ENCODE data around the gene B4GAT1.
"Not testable (repeated sequence)": the region's sequence is repeated elsewhere in the genome, so short reads cannot be mapped to it uniquely, and the experiment has no call there.

B4GAT1 gene

DNA sequence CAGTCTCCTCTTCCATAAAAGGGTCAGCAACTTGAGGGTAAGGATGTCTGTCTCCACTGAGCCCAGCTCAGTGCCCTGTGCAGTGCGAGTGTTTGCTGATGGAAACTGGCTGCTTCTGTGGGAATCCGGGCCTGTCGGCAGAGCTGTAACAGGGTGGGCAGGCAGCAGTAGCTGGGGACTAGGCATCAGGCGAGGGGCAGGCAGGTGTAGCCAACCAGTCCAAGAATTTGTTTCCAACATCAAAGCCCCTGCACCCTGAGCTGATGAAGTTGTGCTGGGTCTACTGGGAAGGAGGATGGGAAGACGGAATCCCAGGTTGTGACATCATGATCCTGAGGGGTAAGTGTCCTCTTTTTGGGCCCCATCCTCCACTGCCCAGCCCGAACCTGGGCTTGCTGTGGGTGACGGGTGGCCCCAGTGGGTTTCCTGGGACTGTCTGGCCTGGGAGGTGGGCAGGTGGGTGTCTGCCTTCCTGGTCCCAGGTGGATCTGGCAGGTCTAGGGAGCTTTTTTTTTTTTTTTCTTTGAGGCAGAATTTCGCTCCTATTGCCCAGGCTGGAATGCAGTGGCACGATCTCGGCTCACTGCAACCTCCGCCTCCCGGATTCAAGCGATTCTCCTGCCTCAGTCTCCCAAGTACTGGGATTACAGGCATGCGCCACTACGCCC, 13.1 kb upstream of the B4GAT1 start:
- H3K4me3 ChIP-seq (ENCODE audit: insufficient read length, low read depth) = no peak overlapping the region
- no peak for TF ChIP-seq SUZ12 (IDR thresholded peaks at IDR 0.05; ENCODE audit: extremely low read depth, insufficient read depth, insufficient read length)
- TF ChIP-seq ZNF274 (IDR thresholded peaks at IDR 0.05; ENCODE audit: low read depth, low read length) = no peak
- no peak for TF ChIP-seq YY1 (IDR thresholded peaks at IDR 0.05; ENCODE audit: insufficient read depth, insufficient read length)
- DNase-seq (ENCODE audit: low read depth, low spot score) = no peak
- no peaks in the 10 kb centered on the region for H3K27me3 ChIP-seq (ENCODE audit: insufficient read depth, insufficient read length)
- no peak overlapping the region for H3K9ac ChIP-seq (ENCODE audit: insufficient read length, low read depth)
- H3K36me3 ChIP-seq (ENCODE audit: insufficient read depth, insufficient read length, low read length) = peaks cover 39% of the 10 kb centered on the region
- H3K9me3 ChIP-seq (ENCODE audit: insufficient read depth, low read length) = no peaks in the 10 kb centered on the region
- peaks cover 9% of the 10 kb centered on the region for H3K4me1 ChIP-seq (ENCODE audit: insufficient read depth, insufficient read length)

DNA sequence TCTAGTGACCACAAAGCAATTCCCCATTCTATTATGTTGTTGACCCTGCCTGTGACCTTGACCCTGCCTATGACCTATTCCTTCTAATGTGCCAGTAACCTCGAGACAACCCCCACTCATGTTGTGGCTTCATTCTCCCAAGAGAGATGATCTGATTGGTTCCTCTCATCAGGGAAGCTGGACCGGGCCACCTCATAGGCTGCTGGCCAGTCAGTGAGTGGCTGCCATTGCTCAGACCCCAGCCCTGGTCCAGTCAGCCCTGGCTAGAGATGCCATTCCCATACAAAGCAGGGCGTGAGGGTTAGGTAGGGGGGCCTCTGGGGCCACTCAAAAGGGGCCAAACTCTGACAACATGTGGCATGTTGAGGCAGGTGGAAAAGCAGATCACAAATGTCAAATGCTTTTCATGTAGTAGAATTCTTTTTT, 12.2 kb upstream of the B4GAT1 start:
- Histone ChIP-seq H3K9me3 (ENCODE audit: insufficient read depth, low read length) (no peaks in the 10 kb centered on the region), H3K27me3 (ENCODE audit: insufficient read depth, insufficient read length) (no peaks in the 10 kb centered on the region), H3K36me3 (ENCODE audit: insufficient read depth, insufficient read length, low read length) (peaks cover 31% of the 10 kb centered on the region), H3K4me3 (ENCODE audit: insufficient read length, low read depth) (no peak overlapping the region), H3K4me1 (ENCODE audit: insufficient read depth, insufficient read length) (peaks cover 9% of the 10 kb centered on the region), H3K9ac (ENCODE audit: insufficient read length, low read depth) (no peak overlapping the region)
- DNase-seq (ENCODE audit: low read depth, low spot score) = no peak
- TF ChIP-seq SUZ12 (IDR thresholded peaks at IDR 0.05; ENCODE audit: extremely low read depth, insufficient read depth, insufficient read length) (no peak), ZNF274 (IDR thresholded peaks at IDR 0.05; ENCODE audit: low read depth, low read length) (no peak), YY1 (IDR thresholded peaks at IDR 0.05; ENCODE audit: insufficient read depth, insufficient read length) (no peak)

DNA sequence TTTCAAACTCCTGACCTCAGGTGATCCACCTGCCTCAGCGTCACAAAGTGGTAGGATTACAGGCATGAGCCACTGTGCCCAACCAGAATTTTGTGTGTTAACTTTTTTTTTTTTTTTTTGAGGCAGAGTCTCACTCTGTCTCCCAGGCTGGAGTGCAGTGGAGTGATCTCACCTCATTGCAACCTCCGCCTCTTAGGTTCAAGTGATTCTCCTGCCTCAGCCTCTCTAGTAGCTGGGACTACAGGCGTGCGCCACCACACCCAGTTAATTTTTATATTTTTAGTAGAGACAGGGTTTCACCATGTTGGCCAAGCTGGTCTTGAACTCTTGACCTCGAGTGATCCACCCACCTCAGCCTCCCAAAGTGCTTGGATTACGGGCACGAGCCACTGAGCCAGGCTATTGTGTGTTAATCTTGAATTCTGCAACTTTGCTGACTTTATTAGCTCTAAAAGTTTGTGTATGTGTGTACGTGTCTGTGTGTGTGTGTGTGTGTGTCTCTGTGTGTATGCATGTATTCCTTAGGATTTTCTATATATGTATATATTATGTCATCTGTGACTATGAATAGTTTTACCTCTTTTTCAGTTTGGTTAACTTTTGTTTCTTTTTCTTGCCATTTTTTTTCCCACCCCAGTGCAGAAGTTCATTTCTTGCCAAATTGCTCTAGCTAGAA, 3.3 kb upstream of the B4GAT1 start:
- not testable (repeated sequence) for H3K9me3 ChIP-seq (ENCODE audit: insufficient read depth, low read length); DNase-seq (ENCODE audit: low read depth, low spot score); H3K9ac ChIP-seq (ENCODE audit: insufficient read length, low read depth); H3K4me3 ChIP-seq (ENCODE audit: insufficient read length, low read depth)
- H3K4me1 ChIP-seq (ENCODE audit: insufficient read depth, insufficient read length) = peaks cover 14% of the 10 kb centered on the region
- peaks cover 15% of the 10 kb centered on the region for H3K27me3 ChIP-seq (ENCODE audit: insufficient read depth, insufficient read length)
- peaks cover 14% of the 10 kb centered on the region for H3K36me3 ChIP-seq (ENCODE audit: insufficient read depth, insufficient read length, low read length)

DNA sequence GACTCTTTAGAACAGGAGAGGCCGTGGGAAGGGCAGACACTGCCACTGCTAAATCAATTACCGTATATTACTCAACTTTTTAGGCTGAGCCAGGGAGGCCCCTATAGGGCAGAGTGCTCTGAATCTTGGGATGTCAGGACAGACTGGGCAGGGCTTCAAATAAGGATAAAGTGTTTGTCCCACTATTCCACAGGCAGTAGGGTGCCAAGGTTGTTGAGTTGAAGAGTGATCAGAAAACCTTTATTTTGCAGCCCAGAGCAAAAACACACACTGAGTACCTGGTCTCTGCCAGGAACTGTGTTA, 1.6 kb upstream of the B4GAT1 start:
- Histone ChIP-seq H3K9me3 (ENCODE audit: insufficient read depth, low read length) (no peaks in the 10 kb centered on the region), H3K27me3 (ENCODE audit: insufficient read depth, insufficient read length) (peaks cover 15% of the 10 kb centered on the region), H3K4me3 (ENCODE audit: insufficient read length, low read depth) (no peak overlapping the region), H3K36me3 (ENCODE audit: insufficient read depth, insufficient read length, low read length) (peaks cover 8% of the 10 kb centered on the region), H3K4me1 (ENCODE audit: insufficient read depth, insufficient read length) (peaks cover 14% of the 10 kb centered on the region), H3K9ac (ENCODE audit: insufficient read length, low read depth) (peak overlapping the region; percentile 33)
- no peak for DNase-seq (ENCODE audit: low read depth, low spot score)
- TF ChIP-seq SUZ12 (IDR thresholded peaks at IDR 0.05; ENCODE audit: extremely low read depth, insufficient read depth, insufficient read length) (no peak), ZNF274 (IDR thresholded peaks at IDR 0.05; ENCODE audit: low read depth, low read length) (no peak), YY1 (IDR thresholded peaks at IDR 0.05; ENCODE audit: insufficient read depth, insufficient read length) (no peak)

DNA sequence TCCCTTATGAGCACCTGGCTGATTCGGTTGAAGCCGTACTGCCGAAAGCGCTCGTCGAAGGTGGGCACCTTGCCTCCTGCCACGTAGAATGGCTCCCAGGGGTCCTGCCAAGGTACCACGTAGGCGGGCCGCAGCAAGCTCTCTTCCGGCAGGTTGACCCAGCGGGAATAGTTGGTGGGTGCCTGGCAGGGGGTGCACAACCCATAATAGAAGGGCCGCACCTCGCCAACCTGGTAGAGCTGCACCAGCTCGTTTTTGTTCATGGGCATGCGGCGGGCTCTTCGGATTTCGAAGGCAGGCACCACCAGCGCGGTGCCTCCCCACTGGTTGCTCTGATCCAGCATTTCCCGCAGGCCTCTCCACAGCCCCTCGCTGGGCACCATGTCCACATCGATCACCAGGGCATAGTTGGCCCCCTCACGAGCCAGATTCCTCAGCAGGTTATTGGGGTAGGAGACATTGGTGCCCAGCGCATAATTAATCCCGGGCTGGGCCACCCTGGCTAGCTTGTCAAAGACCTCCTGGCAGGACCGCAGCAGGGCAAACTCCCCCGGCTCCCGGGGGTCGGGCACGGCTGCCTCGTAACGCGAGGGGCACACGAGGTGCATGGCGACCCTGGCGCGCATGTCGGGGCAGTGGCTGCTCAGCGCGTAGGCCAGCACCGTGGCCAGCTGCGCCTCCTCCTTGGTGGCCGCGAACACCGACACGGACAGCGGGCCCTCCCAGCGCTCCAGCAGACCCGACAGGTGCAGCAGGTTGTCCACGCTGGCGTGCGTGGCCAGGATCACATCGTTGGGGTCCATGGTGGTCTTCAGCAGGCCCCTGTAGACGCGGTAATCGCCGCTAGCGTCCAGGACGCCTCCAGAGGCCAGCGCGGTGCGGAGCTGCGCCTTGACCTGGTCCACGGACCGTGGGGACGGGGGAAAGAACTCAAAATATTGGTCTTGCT, 679 bp downstream of the B4GAT1 start:
- H3K36me3 ChIP-seq (ENCODE audit: insufficient read depth, insufficient read length, low read length) = peaks cover 20% of the 10 kb centered on the region
- no peak for DNase-seq (ENCODE audit: low read depth, low spot score)
- peaks cover 14% of the 10 kb centered on the region for H3K4me1 ChIP-seq (ENCODE audit: insufficient read depth, insufficient read length)
- H3K27me3 ChIP-seq (ENCODE audit: insufficient read depth, insufficient read length) = peaks cover 15% of the 10 kb centered on the region
- H3K4me3 ChIP-seq (ENCODE audit: insufficient read length, low read depth) = peak overlapping the region; percentile 91
- no peak for TF ChIP-seq YY1 (IDR thresholded peaks at IDR 0.05; ENCODE audit: insufficient read depth, insufficient read length)
- TF ChIP-seq SUZ12 (IDR thresholded peaks at IDR 0.05; ENCODE audit: extremely low read depth, insufficient read depth, insufficient read length) = peak; percentile 49
- no peak for TF ChIP-seq ZNF274 (IDR thresholded peaks at IDR 0.05; ENCODE audit: low read depth, low read length)
- peak overlapping the region; percentile 99 for H3K9ac ChIP-seq (ENCODE audit: insufficient read length, low read depth)
- no peaks in the 10 kb centered on the region for H3K9me3 ChIP-seq (ENCODE audit: insufficient read depth, low read length)

DNA sequence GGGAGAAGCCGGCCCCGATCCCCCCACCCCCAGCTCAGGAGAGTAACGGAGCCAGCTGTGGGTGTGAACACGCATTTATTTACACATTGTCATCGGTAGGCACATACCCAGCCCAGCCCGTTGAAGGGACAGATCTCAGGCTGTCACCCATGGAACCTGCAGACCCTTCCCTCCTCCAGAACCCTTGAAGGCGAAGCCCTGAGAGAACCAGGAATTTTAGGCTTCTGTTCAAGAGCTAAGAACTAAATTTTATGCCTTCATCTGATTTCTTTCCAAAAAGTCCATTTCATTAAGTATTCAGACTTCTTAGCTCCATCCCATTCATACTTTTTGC, 2.1 kb downstream of the B4GAT1 start:
- no peak for DNase-seq (ENCODE audit: low read depth, low spot score)
- Histone ChIP-seq H3K4me1 (ENCODE audit: insufficient read depth, insufficient read length) (peaks cover 14% of the 10 kb centered on the region), H3K36me3 (ENCODE audit: insufficient read depth, insufficient read length, low read length) (peaks cover 33% of the 10 kb centered on the region), H3K27me3 (ENCODE audit: insufficient read depth, insufficient read length) (peaks cover 15% of the 10 kb centered on the region), H3K9ac (ENCODE audit: insufficient read length, low read depth) (peak overlapping the region; percentile 95), H3K4me3 (ENCODE audit: insufficient read length, low read depth) (peak overlapping the region; percentile 96), H3K9me3 (ENCODE audit: insufficient read depth, low read length) (no peaks in the 10 kb centered on the region)
- no peak for TF ChIP-seq YY1 (IDR thresholded peaks at IDR 0.05; ENCODE audit: insufficient read depth, insufficient read length)

Data from NT2/D1 (cell line).